Gastroesophageal sphincter (tissue), 3 donors: ENCODE measurements around the gene DHRSX.

Source experiments
- POLR2A ChIP-seq, 2 donors: fragments of 450-650 bp; IDR thresholded peaks; one replicate each; pipeline ENCODE4 v1.6.1; 2017; ENCODE audit warnings: antibody characterized with exemption in 2 of 2, mild to moderate bottlenecking in 2 of 2, moderate library complexity in 1 of 2
- TF ChIP-seq, protein P1 (sequence below), 4 experiments: fragments of 200-600 bp in 2 of 4; fragments of 450-650 bp in 2 of 4; sonication (generic) in 1 of 4; IDR thresholded peaks; one replicate each; pipeline ENCODE4 v1.5.1; 2017 to 2019; ENCODE audit warnings: antibody characterized with exemption in 4 of 4, mild to moderate bottlenecking in 2 of 4, moderate library complexity in 2 of 4

DNA sequence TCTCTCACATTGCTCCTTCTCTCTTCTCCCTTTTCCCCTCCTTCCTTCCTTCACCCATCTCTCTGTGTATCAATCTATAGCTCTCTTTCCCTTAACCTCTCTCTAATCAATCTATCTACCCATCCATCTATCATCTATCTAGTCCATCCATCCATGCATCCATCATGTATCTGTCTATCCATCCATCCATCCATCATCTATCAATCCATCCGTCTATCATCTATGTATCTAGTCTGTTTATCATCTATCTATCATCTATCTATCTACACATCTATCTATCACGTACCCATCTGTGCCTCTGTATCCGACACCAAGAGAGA lies 307.5 kb downstream of the DHRSX start:
- TF ChIP-seq, protein P1, sequence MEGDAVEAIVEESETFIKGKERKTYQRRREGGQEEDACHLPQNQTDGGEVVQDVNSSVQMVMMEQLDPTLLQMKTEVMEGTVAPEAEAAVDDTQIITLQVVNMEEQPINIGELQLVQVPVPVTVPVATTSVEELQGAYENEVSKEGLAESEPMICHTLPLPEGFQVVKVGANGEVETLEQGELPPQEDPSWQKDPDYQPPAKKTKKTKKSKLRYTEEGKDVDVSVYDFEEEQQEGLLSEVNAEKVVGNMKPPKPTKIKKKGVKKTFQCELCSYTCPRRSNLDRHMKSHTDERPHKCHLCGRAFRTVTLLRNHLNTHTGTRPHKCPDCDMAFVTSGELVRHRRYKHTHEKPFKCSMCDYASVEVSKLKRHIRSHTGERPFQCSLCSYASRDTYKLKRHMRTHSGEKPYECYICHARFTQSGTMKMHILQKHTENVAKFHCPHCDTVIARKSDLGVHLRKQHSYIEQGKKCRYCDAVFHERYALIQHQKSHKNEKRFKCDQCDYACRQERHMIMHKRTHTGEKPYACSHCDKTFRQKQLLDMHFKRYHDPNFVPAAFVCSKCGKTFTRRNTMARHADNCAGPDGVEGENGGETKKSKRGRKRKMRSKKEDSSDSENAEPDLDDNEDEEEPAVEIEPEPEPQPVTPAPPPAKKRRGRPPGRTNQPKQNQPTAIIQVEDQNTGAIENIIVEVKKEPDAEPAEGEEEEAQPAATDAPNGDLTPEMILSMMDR (IDR thresholded peaks at IDR 0.05) = no peak
- no peak for TF ChIP-seq POLR2A (IDR thresholded peaks at IDR 0.05)
